ENCODE results near the gene ZBED3. TPM values are rescaled to one million over a fixed set of nuclear protein-coding genes. Genes with fewer than 3 reads are reported as not detected.

ZBED3 gene
- total and polyA plus RNA-seq, 2 of the 4 experiments (the other 2 are of a cell fraction): 0.18 to 2.5 TPM

GRCh38 chr5:77131361-77131760 lies 44.3 kb upstream of the ZBED3 start:
- in situ Hi-C loops (cut with MboI; ENCODE audit: low sequenced_read_pairs): no loop called here
- Histone ChIP-seq H3K9me3 (ENCODE audit: control insufficient read depth, insufficient read depth, low read length) (no peaks in the 10 kb centered on the region), H2BK5ac (ENCODE audit: low read depth, low read length, poor library complexity, severe bottlenecking) (no peak overlapping the region), H2BK20ac (ENCODE audit: low read depth, low read length) (no peak overlapping the region), H3K23ac (ENCODE audit: low read depth, low read length) (no peak overlapping the region), H3K36me3 (ENCODE audit: control insufficient read depth, insufficient read depth, low read length) (no peaks in the 10 kb centered on the region), H3K9ac (ENCODE audit: low read depth, low read length) (no peak overlapping the region), H3K9me1 (ENCODE audit: insufficient read depth, low read length) (peaks cover 7% of the 10 kb centered on the region; the same call in 1 of the 2 replicates), H3K56ac (ENCODE audit: extremely low read depth, insufficient read depth, low read length) (no peak overlapping the region), H3K4me2 (ENCODE audit: low read depth, low read length) (no peak overlapping the region), H3K18ac (ENCODE audit: low read depth, low read length) (no peak overlapping the region), H2BK120ac (ENCODE audit: low read depth, low read length) (no peak overlapping the region), H3K79me1 (ENCODE audit: low read depth in 1 of 2, low read length in 2 of 2) (no peaks in the 10 kb centered on the region), H3K27me3 (ENCODE audit: control insufficient read depth, insufficient read depth, low read length) (peaks cover 25% of the 10 kb centered on the region), H3K27ac (ENCODE audit: insufficient read depth, low read length) (no peak overlapping the region), H2AFZ (replicated peaks; ENCODE audit: low read length, poor library complexity) (no peak overlapping the region), H4K91ac (ENCODE audit: insufficient read depth, low read depth, low read length) (no peak overlapping the region), H4K20me1 (ENCODE audit: insufficient read depth, low read length) (no peaks in the 10 kb centered on the region), H4K8ac (ENCODE audit: low read depth in 2 of 2, low read length in 2 of 2) (no peak overlapping the region), H3K4me3 (ENCODE audit: insufficient read depth, low read depth, low read length) (no peak overlapping the region), H4K5ac (ENCODE audit: low read depth, low read length) (no peak overlapping the region), H2BK15ac (ENCODE audit: low read depth, low read length) (no peak overlapping the region), H3K14ac (replicated peaks; ENCODE audit: low read depth, low read length) (no peak overlapping the region), H3K4me1 (ENCODE audit: control insufficient read depth, insufficient read depth, low read length) (no peaks in the 10 kb centered on the region), H2AK9ac (replicated peaks; ENCODE audit: low read depth, low read length, poor library complexity) (no peak overlapping the region), H3K4ac (ENCODE audit: low read depth, low read length) (no peak overlapping the region), H2AK5ac (ENCODE audit: low read depth, low read length) (no peak overlapping the region)
- ChIA-PET CTCF (no interaction called here), POLR2A (ENCODE audit: unreplicated experiment) (interaction anchor here (0.6 kb wide), 1 partner anchor 617 kb away, joined by 6 read pairs; no protein-coding TSS in a partner anchor)
- ATAC-seq (ENCODE audit: low read depth): no peak
- intact Hi-C loops (cut with micrococcal nuclease): no loop called here
- no peak for TF ChIP-seq NFE2L2 (IDR thresholded peaks at IDR 0.05; ENCODE audit: low read depth, low read length)
- TF ChIP-seq ELK1 (IDR thresholded peaks at IDR 0.05; ENCODE audit: borderline replicate concordance, low read depth, low read length): no peak
- no peak for TF ChIP-seq CTCF (conservative IDR thresholded peaks at IDR 0.05; ENCODE audit: low read depth, low read length)
- no peak for TF ChIP-seq RCOR1 (IDR thresholded peaks at IDR 0.05; ENCODE audit: insufficient replicate concordance, low read length)
- TF ChIP-seq BHLHE40 (IDR thresholded peaks at IDR 0.05; ENCODE audit: low read depth, low read length): no peak
- no peak for TF ChIP-seq MXI1 (IDR thresholded peaks at IDR 0.05; ENCODE audit: borderline replicate concordance, low read depth, low read length)
- no peak for TF ChIP-seq FOS (IDR thresholded peaks at IDR 0.05; ENCODE audit: low read depth, low read length)
- TF ChIP-seq SMC3 (IDR thresholded peaks at IDR 0.05; ENCODE audit: low read depth, low read length): no peak
- TF ChIP-seq CHD1 (IDR thresholded peaks at IDR 0.05; ENCODE audit: low read depth, low read length): no peak
- TF ChIP-seq RFX5 (IDR thresholded peaks at IDR 0.05; ENCODE audit: low read depth, low read length): no peak
- TF ChIP-seq MAFK (IDR thresholded peaks at IDR 0.05; ENCODE audit: low read depth, low read length): no peak
- no CpG with 5 or more reads among the region's 3 CpGs for WGBS, 2 experiments (ENCODE audit: extremely low coverage in 2 of 2, insufficient read length in 1 of 2)
- no TSS peak for BruUV-seq (replicated peaks)
- DNase-seq: no peak
- dilution Hi-C loops (cut with HindIII; ENCODE audit: low sequenced_read_pairs, unreplicated experiment): no loop called here
